Astrocyte of the cerebellum (primary cell): ENCODE measurements around the gene ZFAND3.

Experiments
- DNase-seq: peaks from one replicate; pipeline ENCODE4 v3.0.0-alpha.2; 2011; ENCODE audit warnings: low read depth
- H3K4me3 ChIP-seq: 2 replicates; pipeline ENCODE4 v1.5.1; 2011; ENCODE audit warnings: mild to moderate bottlenecking, low read depth, low read length, moderate library complexity
- in situ Hi-C: cut with HindIII; loops from 2 replicates; pipeline ENCODE4 v1.10.0; 2017; ENCODE audit warnings: low sequenced_read_pairs
- TF ChIP-seq, protein P1 (sequence below): IDR thresholded peaks from 2 replicates; pipeline ENCODE4 v1.5.1; 2012; ENCODE audit warnings: low read length, low read depth, moderate library complexity, mild to moderate bottlenecking; ENCODE audit errors: missing control alignments

The ZFAND3 gene

DNA sequence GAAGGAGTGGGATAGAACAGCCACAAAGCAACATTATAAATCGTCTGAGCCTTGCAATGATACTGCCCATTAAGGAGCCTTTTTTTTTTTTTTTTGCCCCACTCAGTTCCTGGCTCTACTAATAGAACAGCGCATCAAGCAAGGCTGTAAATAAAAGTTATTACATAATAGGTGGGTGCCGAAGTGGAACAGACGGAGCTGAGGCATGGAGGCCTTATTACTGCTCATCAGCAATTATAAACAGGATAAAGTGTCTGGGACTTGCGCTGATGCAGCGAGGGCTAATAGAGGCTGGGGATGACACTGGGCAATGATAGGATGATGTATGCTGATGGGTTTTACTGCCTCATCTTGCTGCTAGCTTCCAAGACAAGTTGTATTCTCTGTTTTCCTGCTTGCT is 272.1 kb downstream of the ZFAND3 start:
- no peak overlapping the region for H3K4me3 ChIP-seq
- TF ChIP-seq, protein P1, sequence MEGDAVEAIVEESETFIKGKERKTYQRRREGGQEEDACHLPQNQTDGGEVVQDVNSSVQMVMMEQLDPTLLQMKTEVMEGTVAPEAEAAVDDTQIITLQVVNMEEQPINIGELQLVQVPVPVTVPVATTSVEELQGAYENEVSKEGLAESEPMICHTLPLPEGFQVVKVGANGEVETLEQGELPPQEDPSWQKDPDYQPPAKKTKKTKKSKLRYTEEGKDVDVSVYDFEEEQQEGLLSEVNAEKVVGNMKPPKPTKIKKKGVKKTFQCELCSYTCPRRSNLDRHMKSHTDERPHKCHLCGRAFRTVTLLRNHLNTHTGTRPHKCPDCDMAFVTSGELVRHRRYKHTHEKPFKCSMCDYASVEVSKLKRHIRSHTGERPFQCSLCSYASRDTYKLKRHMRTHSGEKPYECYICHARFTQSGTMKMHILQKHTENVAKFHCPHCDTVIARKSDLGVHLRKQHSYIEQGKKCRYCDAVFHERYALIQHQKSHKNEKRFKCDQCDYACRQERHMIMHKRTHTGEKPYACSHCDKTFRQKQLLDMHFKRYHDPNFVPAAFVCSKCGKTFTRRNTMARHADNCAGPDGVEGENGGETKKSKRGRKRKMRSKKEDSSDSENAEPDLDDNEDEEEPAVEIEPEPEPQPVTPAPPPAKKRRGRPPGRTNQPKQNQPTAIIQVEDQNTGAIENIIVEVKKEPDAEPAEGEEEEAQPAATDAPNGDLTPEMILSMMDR, result no peak
- DNase-seq, result no peak
- in situ Hi-C loops, result no loop called here

DNA sequence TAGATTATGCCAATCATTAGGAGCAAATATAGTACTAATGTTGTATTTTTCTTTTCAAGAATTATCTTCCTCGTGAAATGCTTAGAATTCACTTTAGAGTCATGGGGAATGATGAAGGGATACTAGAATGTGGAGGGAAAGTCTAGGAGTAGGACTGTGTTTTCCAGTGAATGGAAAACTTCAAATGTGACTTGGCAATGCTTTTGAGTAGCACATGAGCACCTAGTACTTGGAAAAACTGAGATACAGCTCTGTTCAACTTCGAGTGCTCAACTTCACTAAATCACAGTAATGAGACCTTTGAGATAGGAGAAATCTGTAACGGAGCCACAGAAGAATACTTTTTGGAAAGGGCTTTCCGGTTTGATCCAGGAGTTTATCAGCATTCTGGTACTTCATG is 272.9 kb downstream of the ZFAND3 start:
- TF ChIP-seq, protein P1, result no peak
- no peak overlapping the region for H3K4me3 ChIP-seq
- in situ Hi-C loops, result no loop called here
- no peak for DNase-seq

DNA sequence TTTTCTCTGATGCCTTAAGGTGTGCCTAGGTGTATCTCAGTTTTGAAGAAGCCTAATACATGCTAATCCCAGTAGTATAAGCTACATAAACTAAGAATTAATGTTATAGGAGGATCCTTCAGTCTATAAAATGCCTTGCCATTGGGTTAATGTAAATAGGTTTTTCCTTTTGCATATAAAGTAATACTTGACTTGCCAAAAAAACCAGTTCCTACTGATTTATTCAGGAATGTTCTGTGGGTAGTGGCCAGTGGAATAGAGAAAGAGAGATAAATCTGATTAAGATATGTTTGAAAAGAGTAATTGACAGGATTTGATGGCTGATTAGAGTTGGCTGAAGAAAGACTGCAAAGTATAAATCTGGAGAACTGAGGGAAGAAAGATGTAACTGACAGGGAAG is 273.4 kb downstream of the ZFAND3 start:
- H3K4me3 ChIP-seq, result no peak overlapping the region
- no peak for DNase-seq
- in situ Hi-C loops, result no loop called here
- TF ChIP-seq, protein P1, result no peak

DNA sequence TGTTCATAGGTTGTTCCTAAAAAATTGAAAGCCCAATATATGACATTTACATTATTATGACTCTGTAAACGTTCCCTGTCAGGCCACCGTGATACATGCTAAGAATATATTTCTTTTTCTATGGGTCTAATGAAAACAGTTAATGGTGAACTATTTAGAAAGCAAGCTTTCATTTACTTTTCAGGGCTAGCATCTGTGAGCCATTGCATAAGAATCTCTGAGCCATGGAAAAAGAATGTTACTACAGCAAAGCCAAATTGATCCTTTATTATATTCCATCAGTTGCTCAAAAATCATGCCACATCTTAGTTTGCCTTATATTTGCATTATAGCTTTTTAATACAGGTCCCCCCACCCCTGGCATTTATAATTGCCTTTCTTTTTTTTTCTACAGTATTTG is 275.5 kb downstream of the ZFAND3 start:
- peak; percentile 48 for DNase-seq
- in situ Hi-C loops, result no loop called here
- no peak overlapping the region for H3K4me3 ChIP-seq
- TF ChIP-seq, protein P1, result no peak

DNA sequence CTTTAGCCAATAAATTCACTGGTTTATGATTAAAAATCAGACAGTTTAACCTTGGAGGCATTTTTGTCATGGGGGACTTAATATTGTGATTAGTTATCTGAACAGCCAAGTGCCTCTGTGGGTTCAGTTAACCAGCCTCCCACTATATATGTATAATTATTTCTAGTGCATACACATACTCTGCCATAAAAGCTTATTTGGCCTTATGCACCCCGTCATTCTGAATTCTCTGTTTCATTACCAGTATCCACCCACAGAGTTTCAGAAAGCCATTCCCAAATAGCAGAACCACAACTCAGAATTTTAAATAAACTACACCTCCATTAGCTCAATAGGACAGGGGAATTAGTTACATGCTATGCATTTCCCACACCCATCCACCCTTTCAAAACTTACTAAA is 279.7 kb downstream of the ZFAND3 start:
- in situ Hi-C loops, result no loop called here
- no peak overlapping the region for H3K4me3 ChIP-seq
- TF ChIP-seq, protein P1, result no peak
- no peak for DNase-seq

DNA sequence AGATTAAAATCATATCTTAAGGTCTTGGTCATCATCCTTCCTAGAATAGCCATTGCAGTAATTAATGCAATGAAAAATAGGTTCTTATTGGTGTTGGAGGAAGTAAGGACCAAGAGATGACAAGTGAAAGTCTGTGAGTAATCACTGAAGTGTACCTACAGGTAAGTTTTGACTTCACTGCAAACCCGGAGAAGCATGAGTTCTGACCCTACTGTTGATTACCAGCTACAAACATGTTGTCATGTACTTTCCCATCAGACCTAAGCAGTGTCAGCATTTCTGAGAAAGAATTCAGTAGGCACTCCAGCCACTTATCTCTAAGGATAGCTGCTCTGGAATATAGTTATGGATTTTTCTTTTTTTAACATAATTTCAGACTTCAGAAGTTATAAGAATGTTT is 280.9 kb downstream of the ZFAND3 start:
- TF ChIP-seq, protein P1, result no peak
- in situ Hi-C loops, result no loop called here
- no peak for DNase-seq
- H3K4me3 ChIP-seq, result no peak overlapping the region

DNA sequence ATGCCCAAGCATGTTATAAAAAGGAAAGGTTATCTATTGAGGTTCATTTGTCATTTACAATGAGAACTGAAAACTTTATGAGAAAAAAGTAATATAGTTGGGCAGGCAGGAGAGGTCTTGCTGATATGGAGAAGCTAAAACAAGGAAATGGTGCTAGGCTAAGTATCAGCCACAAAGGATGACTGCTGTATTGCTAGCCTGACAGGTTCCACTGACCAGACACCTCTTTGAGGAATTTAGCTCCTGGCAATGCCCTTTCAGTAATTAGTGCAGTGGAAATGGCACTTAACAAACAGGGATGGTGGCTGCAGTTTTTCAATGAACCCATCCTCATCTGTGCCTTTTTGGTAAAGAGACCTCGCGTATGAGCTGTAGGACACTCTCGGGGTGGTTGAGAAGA is 284.4 kb downstream of the ZFAND3 start:
- in situ Hi-C loops, result no loop called here
- no peak for DNase-seq
- TF ChIP-seq, protein P1, result no peak
- H3K4me3 ChIP-seq, result no peak overlapping the region
